Gastroesophageal sphincter (tissue), 4 donors: Measurements from ENCODE around the gene DNPH1. TPM values are rescaled to one million over a fixed set of nuclear protein-coding genes. Genes with fewer than 3 reads are reported as not detected.

Experiments used
- ATAC-seq: fragments of 150-250 bp; one replicate; pipeline ENCODE4 v1.9.1; 2016; ENCODE audit warnings: mild to moderate bottlenecking, moderate library complexity
- H3K27ac ChIP-seq, 4 donors: fragments of 200-600 bp; sonication (generic) in 3 of 4; 1 replicate in 3 of 4; 2 replicates in 1 of 4; pipeline ENCODE4 v1.5.1; 2016 to 2019
- H3K27me3 ChIP-seq: fragments of 200-600 bp; sonication (generic); one replicate; pipeline ENCODE4 v1.5.1; 2019
- H3K36me3 ChIP-seq, 2 donors: fragments of 200-600 bp; sonication (generic); one replicate each; pipeline ENCODE4 v1.5.1; 2019; ENCODE audit warnings: control low read depth in 1 of 2
- H3K4me1 ChIP-seq, 3 donors: fragments of 200-600 bp; sonication (generic); 1 replicate in 2 of 3; 2 replicates in 1 of 3; pipeline ENCODE4 v1.5.1; 2016 to 2019; ENCODE audit warnings: control low read depth in 2 of 3
- H3K4me3 ChIP-seq, 2 donors: fragments of 200-600 bp; sonication (generic); one replicate each; pipeline ENCODE4 v1.5.1; 2019; ENCODE audit warnings: mild to moderate bottlenecking in 1 of 2, moderate library complexity in 1 of 2
- H3K9me3 ChIP-seq, 3 donors: fragments of 200-600 bp; sonication (generic); one replicate each; pipeline ENCODE4 v1.5.1; 2017 to 2019; ENCODE audit warnings: control low read depth in 2 of 3
- EP300 ChIP-seq: sonication (generic); formaldehyde crosslinking; IDR thresholded peaks from one replicate; pipeline ENCODE4 v1.6.1; 2017; ENCODE audit warnings: antibody characterized with exemption, mild to moderate bottlenecking
- POLR2A ChIP-seq, 2 donors: fragments of 450-650 bp; IDR thresholded peaks; one replicate each; pipeline ENCODE4 v1.6.1; 2017; ENCODE audit warnings: antibody characterized with exemption in 2 of 2, mild to moderate bottlenecking in 2 of 2, moderate library complexity in 1 of 2
- POLR2AphosphoS5 ChIP-seq: sonication (generic); formaldehyde crosslinking; IDR thresholded peaks from one replicate; pipeline ENCODE4 v1.6.1; 2017; ENCODE audit warnings: antibody characterized with exemption
- WGBS, 2 donors: methylation state at CpG; one replicate each; pipeline ENCODE4 v1.1.5; 2018; ENCODE audit warnings: low coverage in 1 of 2; 5-methylcytosine and 5-hydroxymethylcytosine counted together
- total RNA-seq, 4 donors: library from RNA; depleted of rRNA; stranded (reverse); fragments of >200 nt; gene quantifications; one replicate each; pipeline ENCODE4 v1.1.0, GENCODE V29; 2016
- TF ChIP-seq, protein P1 (sequence below), 4 experiments: fragments of 200-600 bp in 2 of 4; fragments of 450-650 bp in 2 of 4; sonication (generic) in 1 of 4; IDR thresholded peaks; one replicate each; pipeline ENCODE4 v1.5.1; 2017 to 2019; ENCODE audit warnings: antibody characterized with exemption in 4 of 4, mild to moderate bottlenecking in 2 of 4, moderate library complexity in 2 of 4

DNPH1 gene
- total RNA-seq, 4 donors from 2014 or later = 66.5 to 95.0 (median 86.6) TPM

GRCh38 chr6:43216200-43216599 lies 13.1 kb downstream of the DNPH1 start:
- Histone ChIP-seq H3K9me3 (no peaks in the 10 kb centered on the region), H3K4me3 (no peak overlapping the region), H3K4me1 (no peaks in the 10 kb centered on the region), H3K36me3 (peaks cover 0 to 82% of the 10 kb centered on the region in 2 donors), H3K27me3 (no peaks in the 10 kb centered on the region), H3K27ac (no peak overlapping the region)
- ATAC-seq = no peak
- TF ChIP-seq POLR2AphosphoS5 (no peak), EP300 (no peak), POLR2A (IDR thresholded peaks at IDR 0.05) (no peak)
- TF ChIP-seq, protein P1, sequence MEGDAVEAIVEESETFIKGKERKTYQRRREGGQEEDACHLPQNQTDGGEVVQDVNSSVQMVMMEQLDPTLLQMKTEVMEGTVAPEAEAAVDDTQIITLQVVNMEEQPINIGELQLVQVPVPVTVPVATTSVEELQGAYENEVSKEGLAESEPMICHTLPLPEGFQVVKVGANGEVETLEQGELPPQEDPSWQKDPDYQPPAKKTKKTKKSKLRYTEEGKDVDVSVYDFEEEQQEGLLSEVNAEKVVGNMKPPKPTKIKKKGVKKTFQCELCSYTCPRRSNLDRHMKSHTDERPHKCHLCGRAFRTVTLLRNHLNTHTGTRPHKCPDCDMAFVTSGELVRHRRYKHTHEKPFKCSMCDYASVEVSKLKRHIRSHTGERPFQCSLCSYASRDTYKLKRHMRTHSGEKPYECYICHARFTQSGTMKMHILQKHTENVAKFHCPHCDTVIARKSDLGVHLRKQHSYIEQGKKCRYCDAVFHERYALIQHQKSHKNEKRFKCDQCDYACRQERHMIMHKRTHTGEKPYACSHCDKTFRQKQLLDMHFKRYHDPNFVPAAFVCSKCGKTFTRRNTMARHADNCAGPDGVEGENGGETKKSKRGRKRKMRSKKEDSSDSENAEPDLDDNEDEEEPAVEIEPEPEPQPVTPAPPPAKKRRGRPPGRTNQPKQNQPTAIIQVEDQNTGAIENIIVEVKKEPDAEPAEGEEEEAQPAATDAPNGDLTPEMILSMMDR (IDR thresholded peaks at IDR 0.05) = no peak
- WGBS, 2 donors = 73 to 88% methylated on average over 4 to 5 of the region's 12 CpGs

GRCh38 chr6:43215066-43215465 lies 14.2 kb downstream of the DNPH1 start:
- TF ChIP-seq, protein P1 (IDR thresholded peaks at IDR 0.05) = no peak
- TF ChIP-seq POLR2A (IDR thresholded peaks at IDR 0.05) = no peak
- TF ChIP-seq POLR2AphosphoS5 = no peak
- no peak for TF ChIP-seq EP300
- no peaks in the 10 kb centered on the region for H3K27me3 ChIP-seq
- 86% methylated on average over 3 of the region's 8 CpGs; no CpG with 5 or more reads in 1 of the 2 donors for WGBS, 2 donors
- no peaks in the 10 kb centered on the region for H3K4me1 ChIP-seq
- H3K36me3 ChIP-seq = peaks cover 0 to 71% of the 10 kb centered on the region in 2 donors
- H3K4me3 ChIP-seq = no peak overlapping the region
- no peak for ATAC-seq
- no peak overlapping the region for H3K27ac ChIP-seq
- H3K9me3 ChIP-seq = no peaks in the 10 kb centered on the region

DNA sequence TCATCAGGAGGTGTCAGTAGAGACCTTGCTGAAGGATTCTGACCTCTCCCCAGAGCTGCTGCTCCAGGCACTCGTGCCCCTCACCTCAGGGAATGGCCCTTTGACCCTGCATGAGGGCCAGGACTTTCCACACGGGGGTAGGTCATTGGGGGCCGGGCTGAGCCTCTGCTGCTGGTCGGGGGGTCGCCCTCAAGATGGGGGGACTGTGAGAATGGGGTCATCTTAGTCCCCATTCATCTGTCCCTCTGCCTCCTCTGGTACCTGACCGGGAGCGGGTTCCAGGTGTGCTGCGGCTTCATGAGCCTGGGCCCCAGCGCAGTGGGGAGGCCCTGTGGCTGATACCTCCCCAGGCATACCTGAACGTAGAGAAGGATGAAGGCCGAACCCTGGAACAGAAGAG lies 15.8 kb downstream of the DNPH1 start:
- H3K4me3 ChIP-seq = no peak overlapping the region
- WGBS, 2 donors = 95% methylated on average over 4 of the region's 11 CpGs; no CpG with 5 or more reads in 1 of the 2 donors
- no peaks in the 10 kb centered on the region for H3K4me1 ChIP-seq
- H3K27me3 ChIP-seq = no peaks in the 10 kb centered on the region
- TF ChIP-seq, protein P1 (IDR thresholded peaks at IDR 0.05) = no peak
- no peak for TF ChIP-seq POLR2AphosphoS5
- no peak for TF ChIP-seq POLR2A (IDR thresholded peaks at IDR 0.05)
- no peak for TF ChIP-seq EP300
- H3K36me3 ChIP-seq = peaks cover 0 to 73% of the 10 kb centered on the region in 2 donors
- ATAC-seq = no peak
- H3K27ac ChIP-seq = no peak overlapping the region
- no peaks in the 10 kb centered on the region for H3K9me3 ChIP-seq

DNA sequence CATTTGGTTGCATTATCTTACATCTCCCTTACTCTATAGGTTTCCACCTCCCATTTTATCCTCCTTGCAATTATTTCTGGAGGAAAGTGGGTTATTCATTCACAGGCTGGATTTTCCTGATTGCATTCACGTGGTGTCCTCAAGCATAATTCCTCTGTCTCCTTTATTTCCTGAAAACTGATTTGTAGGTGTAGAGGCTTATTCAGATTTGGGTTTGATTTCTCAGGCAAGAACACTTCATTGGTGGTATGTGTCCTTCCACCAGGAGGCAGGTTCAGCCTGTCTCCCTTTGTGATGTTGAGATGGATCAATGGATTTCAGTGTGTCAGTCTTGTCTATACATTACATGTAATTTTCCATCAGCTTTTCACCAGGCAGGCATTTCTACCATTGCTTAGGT lies 17.3 kb downstream of the DNPH1 start:
- no peak for ATAC-seq
- H3K4me1 ChIP-seq = no peaks in the 10 kb centered on the region
- no peak overlapping the region for H3K27ac ChIP-seq
- WGBS, 2 donors = 54 to 57% methylated on average over 1 of the region's 1 CpG
- H3K4me3 ChIP-seq = no peak overlapping the region
- H3K9me3 ChIP-seq = no peaks in the 10 kb centered on the region
- H3K36me3 ChIP-seq = peaks cover 0 to 64% of the 10 kb centered on the region in 2 donors
- H3K27me3 ChIP-seq = no peaks in the 10 kb centered on the region
- TF ChIP-seq, protein P1 (IDR thresholded peaks at IDR 0.05) = no peak

- H3K4me1 ChIP-seq = no peaks in the 10 kb centered on the region
- no peak for TF ChIP-seq EP300
- TF ChIP-seq, protein P1 (IDR thresholded peaks at IDR 0.05) = no peak
- no peak for TF ChIP-seq POLR2AphosphoS5
- TF ChIP-seq POLR2A (IDR thresholded peaks at IDR 0.05) = no peak
- ATAC-seq = no peak
- H3K27ac ChIP-seq = no peak overlapping the region
- H3K9me3 ChIP-seq = no peaks in the 10 kb centered on the region
- H3K27me3 ChIP-seq = no peaks in the 10 kb centered on the region
- no peak overlapping the region for H3K4me3 ChIP-seq
- peaks cover 0 to 66% of the 10 kb centered on the region in 2 donors for H3K36me3 ChIP-seq
- 88 to 95% methylated on average over 1 to 2 of the region's 2 CpGs for WGBS, 2 donors
Measured at GRCh38 chr6:43207286-43207685, 22.0 kb downstream of the DNPH1 start.
